IPS DF 6.9 (cell line): Measurements from ENCODE around the gene TMEM233.

Experiments used
- DNase-seq: peaks from one replicate; pipeline ENCODE4 v3.0.0-alpha.2; 2013; ENCODE audit warnings: low read depth, low spot score
- H3K27ac ChIP-seq: one replicate; pipeline ENCODE4 v1.5.1; 2013; ENCODE audit warnings: low read length, control low read depth
- H3K27me3 ChIP-seq: 2 replicates; pipeline ENCODE4 v1.6.1; 2013; ENCODE audit warnings: mild to moderate bottlenecking, low read length; ENCODE audit not compliant: control insufficient read depth, insufficient read depth
- H3K36me3 ChIP-seq: 2 replicates; pipeline ENCODE4 v1.6.1; 2013; ENCODE audit warnings: low read length; ENCODE audit not compliant: control insufficient read depth, insufficient read depth
- H3K4me1 ChIP-seq: 2 replicates; pipeline ENCODE4 v1.6.1; 2013; ENCODE audit warnings: low read length; ENCODE audit not compliant: control insufficient read depth, insufficient read depth
- H3K4me3 ChIP-seq: 2 replicates; pipeline ENCODE4 v1.5.1; 2013; ENCODE audit warnings: mild to moderate bottlenecking, low read length
- H3K9me3 ChIP-seq: 2 replicates; pipeline ENCODE4 v1.6.1; 2013; ENCODE audit warnings: low read length, inconsistent platforms; ENCODE audit not compliant: control insufficient read depth, insufficient read depth
- WGBS: extraction: QIAGEN DNeasy Blood & Tissue Kit; methylation state at CpG from one replicate; pipeline ENCODE4 v1.1.7; 2013; ENCODE audit warnings: mixed read lengths, missing lambda C conversion rate; ENCODE audit not compliant: insufficient read length, insufficient coverage; 5-methylcytosine and 5-hydroxymethylcytosine counted together

The TMEM233 gene

GRCh38 chr12:119627686-119628085 lies 34.1 kb downstream of the TMEM233 start:
- WGBS, result no CpG with 5 or more reads among the region's 6 CpGs
- no peaks in the 10 kb centered on the region for H3K36me3 ChIP-seq
- no peak overlapping the region for H3K27ac ChIP-seq
- no peaks in the 10 kb centered on the region for H3K9me3 ChIP-seq
- no peaks in the 10 kb centered on the region for H3K4me1 ChIP-seq
- DNase-seq, result no peak
- H3K4me3 ChIP-seq, result no peak overlapping the region
- H3K27me3 ChIP-seq, result no peaks in the 10 kb centered on the region

- no peak overlapping the region for H3K4me3 ChIP-seq
- no peaks in the 10 kb centered on the region for H3K36me3 ChIP-seq
- H3K4me1 ChIP-seq, result no peaks in the 10 kb centered on the region
- H3K9me3 ChIP-seq, result no peaks in the 10 kb centered on the region
- H3K27me3 ChIP-seq, result no peaks in the 10 kb centered on the region
- no peak for DNase-seq
- H3K27ac ChIP-seq, result no peak overlapping the region
- WGBS, result no CpG with 5 or more reads among the region's 7 CpGs
These were observed 36.7 kb downstream of the TMEM233 start for GRCh38 chr12:119630223-119630780.

GRCh38 chr12:119630962-119631550 lies 37.5 kb downstream of the TMEM233 start:
- H3K27ac ChIP-seq, result no peak overlapping the region
- DNase-seq, result no peak
- H3K9me3 ChIP-seq, result no peaks in the 10 kb centered on the region
- H3K4me3 ChIP-seq, result no peak overlapping the region
- no peaks in the 10 kb centered on the region for H3K36me3 ChIP-seq
- no peaks in the 10 kb centered on the region for H3K27me3 ChIP-seq
- no peaks in the 10 kb centered on the region for H3K4me1 ChIP-seq
- WGBS, result no CpG with 5 or more reads among the region's 1 CpG

GRCh38 chr12:119631930-119632678 lies 38.5 kb downstream of the TMEM233 start:
- H3K36me3 ChIP-seq, result no peaks in the 10 kb centered on the region
- no peak overlapping the region for H3K4me3 ChIP-seq
- H3K4me1 ChIP-seq, result no peaks in the 10 kb centered on the region
- DNase-seq, result no peak
- no CpG with 5 or more reads among the region's 4 CpGs for WGBS
- H3K27me3 ChIP-seq, result no peaks in the 10 kb centered on the region
- no peak overlapping the region for H3K27ac ChIP-seq
- no peaks in the 10 kb centered on the region for H3K9me3 ChIP-seq

GRCh38 chr12:119634743-119635142 lies 41.2 kb downstream of the TMEM233 start:
- DNase-seq, result no peak
- H3K4me1 ChIP-seq, result no peaks in the 10 kb centered on the region
- H3K4me3 ChIP-seq, result no peak overlapping the region
- no peak overlapping the region for H3K27ac ChIP-seq
- H3K9me3 ChIP-seq, result no peaks in the 10 kb centered on the region
- H3K27me3 ChIP-seq, result no peaks in the 10 kb centered on the region
- no CpG with 5 or more reads among the region's 6 CpGs for WGBS
- H3K36me3 ChIP-seq, result no peaks in the 10 kb centered on the region

GRCh38 chr12:119642986-119643385 lies 49.4 kb downstream of the TMEM233 start:
- no CpG with 5 or more reads among the region's 4 CpGs for WGBS
- H3K27me3 ChIP-seq, result no peaks in the 10 kb centered on the region
- DNase-seq, result no peak
- H3K36me3 ChIP-seq, result no peaks in the 10 kb centered on the region
- H3K27ac ChIP-seq, result no peak overlapping the region
- H3K4me1 ChIP-seq, result no peaks in the 10 kb centered on the region
- no peak overlapping the region for H3K4me3 ChIP-seq
- no peaks in the 10 kb centered on the region for H3K9me3 ChIP-seq

- Histone ChIP-seq H3K27me3 (no peaks in the 10 kb centered on the region), H3K36me3 (no peaks in the 10 kb centered on the region), H3K9me3 (no peaks in the 10 kb centered on the region), H3K4me1 (no peaks in the 10 kb centered on the region), H3K27ac (no peak overlapping the region), H3K4me3 (no peak overlapping the region)
- DNase-seq, result no peak
- no CpG with 5 or more reads among the region's 3 CpGs for WGBS
These were observed 51.4 kb downstream of the TMEM233 start for GRCh38 chr12:119644930-119645329.

GRCh38 chr12:119645535-119646059 lies 52.0 kb downstream of the TMEM233 start:
- WGBS, result no CpG with 5 or more reads among the region's 7 CpGs
- Histone ChIP-seq H3K27ac (no peak overlapping the region), H3K4me3 (no peak overlapping the region), H3K27me3 (no peaks in the 10 kb centered on the region), H3K9me3 (no peaks in the 10 kb centered on the region), H3K4me1 (no peaks in the 10 kb centered on the region), H3K36me3 (no peaks in the 10 kb centered on the region)
- no peak for DNase-seq

- H3K4me1 ChIP-seq, result no peaks in the 10 kb centered on the region
- DNase-seq, result no peak
- H3K36me3 ChIP-seq, result no peaks in the 10 kb centered on the region
- no peak overlapping the region for H3K27ac ChIP-seq
- no peaks in the 10 kb centered on the region for H3K9me3 ChIP-seq
- WGBS, result no CpG with 5 or more reads among the region's 4 CpGs
- H3K4me3 ChIP-seq, result no peak overlapping the region
- H3K27me3 ChIP-seq, result no peaks in the 10 kb centered on the region
These were observed 55.7 kb downstream of the TMEM233 start for GRCh38 chr12:119649202-119649808.

- no CpG with 5 or more reads among the region's 3 CpGs for WGBS
- Histone ChIP-seq H3K4me1 (no peaks in the 10 kb centered on the region), H3K9me3 (no peaks in the 10 kb centered on the region; the same call in 1 of the 2 replicates), H3K27me3 (no peaks in the 10 kb centered on the region), H3K27ac (no peak overlapping the region), H3K36me3 (no peaks in the 10 kb centered on the region), H3K4me3 (no peak overlapping the region)
- DNase-seq, result no peak
These were observed 59.1 kb downstream of the TMEM233 start for GRCh38 chr12:119652665-119653064.
